GM12872 (cell line): ENCODE results near the gene SLX1A.

Source experiments
- CTCF ChIP-seq: IDR thresholded peaks from 3 replicates; pipeline ENCODE4 v1.5.1; 2011; ENCODE audit warnings: low read depth, mild to moderate bottlenecking, low read length, moderate library complexity; ENCODE audit not compliant: insufficient read depth

SLX1A gene

GRCh38 chr16:30179931-30180330 is 13.7 kb upstream of the SLX1A start:
- TF ChIP-seq CTCF, result no peak

GRCh38 chr16:30180741-30181140 is 12.9 kb upstream of the SLX1A start:
- no peak for TF ChIP-seq CTCF

- TF ChIP-seq CTCF, result no peak
Measured at GRCh38 chr16:30183233-30184095, 10.2 kb upstream of the SLX1A start, which contains the start of gene CORO1A. Gene CORO1A (plus strand): TSS chr16:30183602. CDS start chr16:30185210, 1,608 bp downstream.

- no peak for TF ChIP-seq CTCF
Measured at GRCh38 chr16:30184096-30184890, 9.4 kb upstream of the SLX1A start.

GRCh38 chr16:30184891-30185682 is 8.6 kb upstream of the SLX1A start:
- no peak for TF ChIP-seq CTCF

GRCh38 chr16:30185683-30186421 is 7.8 kb upstream of the SLX1A start:
- TF ChIP-seq CTCF, result no peak

- TF ChIP-seq CTCF, result 0 out of 3 replicates have a peak, but pooled peaks have one; percentile 0
Measured at GRCh38 chr16:30186444-30186781, 7.3 kb upstream of the SLX1A start.
